Upper lobe of left lung (tissue), 4 donors: Measurements from ENCODE around the gene CHRNE.

Source experiments
- CTCF ChIP-seq, 6 experiments: fragments of 450-650 bp in 4 of 6; fragments of 200-600 bp in 2 of 6; sonication (generic) in 2 of 6; IDR thresholded peaks; one replicate each; pipeline ENCODE4 v1.5.1; 2016 to 2019; ENCODE audit warnings: antibody characterized with exemption in 6 of 6
- POLR2A ChIP-seq, 4 donors: fragments of 450-650 bp; IDR thresholded peaks; one replicate each; pipeline ENCODE4 v1.5.1; 2016 to 2017; ENCODE audit warnings: antibody characterized with exemption in 4 of 4, mild to moderate bottlenecking in 2 of 4
- POLR2AphosphoS5 ChIP-seq, 2 donors: sonication (generic); formaldehyde crosslinking; IDR thresholded peaks; one replicate each; pipeline ENCODE4 v1.5.1; 2017; ENCODE audit warnings: antibody characterized with exemption in 2 of 2

- TF ChIP-seq CTCF (IDR thresholded peaks at IDR 0.05): no peak
- TF ChIP-seq POLR2A (IDR thresholded peaks at IDR 0.05): no peak
- no peak for TF ChIP-seq POLR2AphosphoS5 (IDR thresholded peaks at IDR 0.05)
Observed at GRCh38 chr17:4897785-4898184, 5.1 kb downstream of the CHRNE start.
